Measurements from ENCODE around the gene LYPD3. TPM values are rescaled to one million over a fixed set of nuclear protein-coding genes. Genes with fewer than 3 reads are reported as not detected.

The LYPD3 gene
- total RNA-seq, 2 experiments from 2014 or later, result not detected

GRCh38 chr19:43423779-43424178 is 41.6 kb downstream of the LYPD3 start:
- H3K9me3 ChIP-seq (ENCODE audit: low read length), result no peaks in the 10 kb centered on the region
- no peaks in the 10 kb centered on the region for H3K36me3 ChIP-seq (ENCODE audit: insufficient read depth, low read length)
- H3K4me2 ChIP-seq (ENCODE audit: low read length), result no peak overlapping the region
- no peaks in the 10 kb centered on the region for H4K20me1 ChIP-seq (ENCODE audit: insufficient read depth, low read length)
- no peaks in the 10 kb centered on the region for H3K4me1 ChIP-seq (ENCODE audit: insufficient read depth, low read length, poor library complexity, severe bottlenecking)
- H3K4me3 ChIP-seq (ENCODE audit: low read depth, low read length, poor library complexity, severe bottlenecking), result no peak overlapping the region
- H3K79me2 ChIP-seq (ENCODE audit: insufficient read depth, low read depth, low read length), result no peaks in the 10 kb centered on the region
- ChIA-PET POLR2A (no interaction called here), CTCF (ENCODE audit: unreplicated experiment) (no interaction called here)
- no peak for DNase-seq (ENCODE audit: low spot score)
- BruUV-seq (replicated peaks), result no TSS peak
- no peak overlapping the region for H2AFZ ChIP-seq (ENCODE audit: low read length)
- no peaks in the 10 kb centered on the region for H3K9me2 ChIP-seq (ENCODE audit: insufficient read depth, low read length)
- intact Hi-C loops (cut with micrococcal nuclease; ENCODE audit: unreplicated experiment), result no loop called here
- TF ChIP-seq CTCF (conservative IDR thresholded peaks at IDR 0.05; ENCODE audit: low read length), result no peak
- no peak for TF ChIP-seq EZH2phosphoT487 (IDR thresholded peaks at IDR 0.05; ENCODE audit: borderline replicate concordance, low read depth, low read length)
- no peak overlapping the region for H3K27ac ChIP-seq (ENCODE audit: low read depth, low read length, poor library complexity, severe bottlenecking)

- no peak overlapping the region for H3K4me3 ChIP-seq (ENCODE audit: low read depth, low read length, poor library complexity, severe bottlenecking)
- H3K4me2 ChIP-seq (ENCODE audit: low read length), result no peak overlapping the region
- no peaks in the 10 kb centered on the region for H3K9me3 ChIP-seq (ENCODE audit: low read length)
- TF ChIP-seq CTCF (conservative IDR thresholded peaks at IDR 0.05; ENCODE audit: low read length), result no peak
- no peak for TF ChIP-seq EZH2phosphoT487 (IDR thresholded peaks at IDR 0.05; ENCODE audit: borderline replicate concordance, low read depth, low read length)
- no peaks in the 10 kb centered on the region for H3K9me2 ChIP-seq (ENCODE audit: insufficient read depth, low read length)
- no peaks in the 10 kb centered on the region for H3K79me2 ChIP-seq (ENCODE audit: insufficient read depth, low read depth, low read length)
- CTCF ChIA-PET (ENCODE audit: unreplicated experiment), result no interaction called here
- no peak for DNase-seq (ENCODE audit: low spot score)
- no TSS peak for BruUV-seq (replicated peaks)
- H3K36me3 ChIP-seq (ENCODE audit: insufficient read depth, low read length), result no peaks in the 10 kb centered on the region
- no peak overlapping the region for H2AFZ ChIP-seq (ENCODE audit: low read length)
- no peak overlapping the region for H3K27ac ChIP-seq (ENCODE audit: low read depth, low read length, poor library complexity, severe bottlenecking)
- H3K4me1 ChIP-seq (ENCODE audit: insufficient read depth, low read length, poor library complexity, severe bottlenecking), result no peaks in the 10 kb centered on the region
- POLR2A ChIA-PET, result no interaction called here
- intact Hi-C loops (cut with micrococcal nuclease; ENCODE audit: unreplicated experiment), result no loop called here
- no peaks in the 10 kb centered on the region for H4K20me1 ChIP-seq (ENCODE audit: insufficient read depth, low read length)
These were observed 42.7 kb downstream of the LYPD3 start for GRCh38 chr19:43422689-43423066.

- ChIA-PET CTCF (ENCODE audit: unreplicated experiment) (no interaction called here), POLR2A (no interaction called here)
- no peak overlapping the region for H3K4me2 ChIP-seq (ENCODE audit: low read length)
- TF ChIP-seq CTCF (conservative IDR thresholded peaks at IDR 0.05; ENCODE audit: low read length) (no peak), EZH2phosphoT487 (IDR thresholded peaks at IDR 0.05; ENCODE audit: borderline replicate concordance, low read depth, low read length) (no peak)
- no TSS peak for BruUV-seq (replicated peaks)
- H2AFZ ChIP-seq (ENCODE audit: low read length), result no peak overlapping the region
- H3K9me2 ChIP-seq (ENCODE audit: insufficient read depth, low read length), result no peaks in the 10 kb centered on the region
- no peak overlapping the region for H3K4me3 ChIP-seq (ENCODE audit: low read depth, low read length, poor library complexity, severe bottlenecking)
- H3K9me3 ChIP-seq (ENCODE audit: low read length), result no peaks in the 10 kb centered on the region
- H3K79me2 ChIP-seq (ENCODE audit: insufficient read depth, low read depth, low read length), result no peaks in the 10 kb centered on the region
- no peak for DNase-seq (ENCODE audit: low spot score)
- no peaks in the 10 kb centered on the region for H3K4me1 ChIP-seq (ENCODE audit: insufficient read depth, low read length, poor library complexity, severe bottlenecking)
- H4K20me1 ChIP-seq (ENCODE audit: insufficient read depth, low read length), result no peaks in the 10 kb centered on the region
- no peak overlapping the region for H3K27ac ChIP-seq (ENCODE audit: low read depth, low read length, poor library complexity, severe bottlenecking)
- intact Hi-C loops (cut with micrococcal nuclease; ENCODE audit: unreplicated experiment), result no loop called here
- H3K36me3 ChIP-seq (ENCODE audit: insufficient read depth, low read length), result no peaks in the 10 kb centered on the region
These were observed 43.3 kb downstream of the LYPD3 start for GRCh38 chr19:43422000-43422688.

Measured in OCI-LY7 (cell line).